Measurements from ENCODE around the gene OSBPL9.

- TF ChIP-seq CTCF (IDR thresholded peaks at IDR 0.05; ENCODE audit: insufficient read depth, low read length) (no peak), POLR2AphosphoS5 (IDR thresholded peaks at IDR 0.05; ENCODE audit: low read depth) (no peak)
Measured at GRCh38 chr1:51684776-51685175, 67.9 kb downstream of the OSBPL9 start.
